C4-2B (cell line): ENCODE data around the gene B9D1.

Experiments used
- CTCF ChIP-seq: fragments of 450-650 bp; conservative IDR thresholded peaks from 2 replicates; pipeline ENCODE4 v1.5.1; 2017; ENCODE audit warnings: mild to moderate bottlenecking
- ZFX ChIP-seq: fragments of 450-650 bp; IDR thresholded peaks from 2 replicates; pipeline ENCODE4 v1.6.1; 2017

DNA sequence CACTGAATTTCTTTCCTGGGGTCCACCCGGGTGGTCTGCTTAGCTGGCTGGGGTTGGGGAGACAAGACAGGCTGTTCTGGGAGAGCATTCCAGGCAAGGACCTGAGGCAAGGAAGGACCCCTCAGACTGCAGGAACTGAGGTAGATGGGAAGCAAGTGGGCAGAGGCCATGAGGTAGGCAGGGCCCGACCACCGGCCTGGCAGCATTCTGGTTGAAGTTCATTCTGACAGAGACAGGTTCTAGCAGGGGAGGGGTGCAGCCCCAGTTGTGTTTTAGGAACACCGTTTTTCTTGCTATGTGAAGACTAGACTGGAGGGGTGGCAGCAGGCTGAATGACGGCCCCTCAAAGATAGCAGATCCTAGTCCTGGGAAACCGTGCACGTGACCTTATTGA is 17.5 kb downstream of the B9D1 start:
- no peak for TF ChIP-seq CTCF
- no peak for TF ChIP-seq ZFX
